ENCODE data around the gene ITLN2. TPM values are rescaled to one million over a fixed set of nuclear protein-coding genes. Genes with fewer than 3 reads are reported as not detected.
"Not testable (repeated sequence)": the region's sequence is repeated elsewhere in the genome, so short reads cannot be mapped to it uniquely, and the experiment has no call there.

Gene ITLN2
- total RNA-seq, 1 donor from 2014 or later: not detected

- no peak for DNase-seq (ENCODE audit: low read depth)
These were observed 44.3 kb downstream of the ITLN2 start for GRCh38 chr1:160910170-160910750.

GRCh38 chr1:160907976-160908375 is 46.6 kb downstream of the ITLN2 start:
- DNase-seq (ENCODE audit: low read depth): no peak

DNA sequence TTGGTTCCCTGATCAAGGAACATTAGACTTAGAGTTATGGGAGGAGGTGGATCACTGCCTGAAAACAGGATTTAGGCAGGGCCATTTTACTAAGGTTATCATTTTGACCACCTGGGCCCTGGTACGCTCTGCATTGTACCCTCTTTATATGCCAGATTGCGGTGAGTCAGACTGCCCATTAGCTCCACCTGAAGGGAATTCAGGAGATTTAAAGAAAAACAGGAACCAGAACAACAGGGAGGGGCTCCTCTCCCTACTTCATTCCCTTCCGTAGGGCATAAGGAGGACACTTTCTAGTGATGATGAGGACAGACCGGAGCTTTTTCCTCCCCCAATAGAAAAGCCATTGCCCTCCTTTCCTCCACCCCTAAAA is 49.0 kb downstream of the ITLN2 start:
- no peak for DNase-seq (ENCODE audit: low read depth)

- DNase-seq (ENCODE audit: low read depth): no peak
These were observed 49.6 kb downstream of the ITLN2 start for GRCh38 chr1:160904783-160905616.

- not testable (repeated sequence) for DNase-seq (ENCODE audit: low read depth)
These were observed 52.4 kb downstream of the ITLN2 start for GRCh38 chr1:160902251-160902650.

DNA sequence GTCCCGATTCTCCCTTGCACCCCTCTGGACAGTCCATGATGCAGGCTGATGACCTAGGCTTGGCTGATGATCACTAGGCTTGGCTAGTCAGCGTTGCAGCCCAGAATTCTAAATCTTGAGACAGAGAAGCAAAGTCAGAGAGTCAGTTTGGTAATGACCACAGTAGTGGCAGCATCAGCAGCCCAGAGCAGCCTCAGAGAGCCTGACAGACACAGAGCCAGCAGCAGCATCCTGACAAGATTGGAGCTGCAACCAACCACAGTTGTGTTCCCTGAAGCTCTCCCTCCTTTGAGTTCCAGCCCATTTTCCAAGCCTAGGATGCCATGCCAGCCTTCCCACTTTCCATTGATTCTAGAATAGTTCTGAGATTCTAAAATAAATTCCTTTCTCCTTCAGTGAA is 52.8 kb downstream of the ITLN2 start:
- no peak for DNase-seq (ENCODE audit: low read depth)

DNA sequence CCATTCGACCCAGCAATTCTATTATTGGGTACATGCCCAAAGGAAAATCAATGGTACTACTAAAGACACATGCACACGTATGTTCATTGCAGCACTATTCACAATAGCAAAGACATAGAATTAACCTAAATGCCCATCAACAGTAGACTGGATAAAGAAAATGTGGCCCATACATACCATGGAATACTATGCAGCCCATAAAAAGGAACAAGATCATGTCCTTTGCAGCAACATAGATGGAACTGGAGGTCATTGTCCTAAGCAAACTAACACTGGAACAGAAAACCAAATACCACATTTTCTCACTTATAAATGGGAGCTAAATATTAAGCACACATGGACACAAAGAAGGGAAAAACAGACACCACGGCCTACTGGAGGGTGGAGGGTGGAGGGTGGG is 53.9 kb downstream of the ITLN2 start:
- not testable (repeated sequence) for DNase-seq (ENCODE audit: low read depth)

Other genes with a start within 250 kb of the ITLN2 start
- gene CD48, start 243.0 kb downstream of the ITLN2 start, total RNA-seq: not detected in 2 replicates
- gene SLAMF7, start 215.6 kb downstream of the ITLN2 start, total RNA-seq: not detected in 2 replicates
- not detected in 2 replicates for gene LY9, start 158.6 kb downstream of the ITLN2 start, total RNA-seq
- not detected in 2 replicates for gene CD244, start 91.9 kb downstream of the ITLN2 start, total RNA-seq
- gene ITLN1, start 69.6 kb downstream of the ITLN2 start, total RNA-seq: not detected in 2 replicates
- gene F11R, start 66.3 kb upstream of the ITLN2 start, total RNA-seq: 3.2 and 10.4 TPM in 2 replicates
- gene TSTD1, start 84.2 kb upstream of the ITLN2 start, total RNA-seq: 51.7 and 73.4 TPM in 2 replicates
- gene USF1, start 91.2 kb upstream of the ITLN2 start, total RNA-seq: 58.0 and 73.3 TPM in 2 replicates
- not detected in 2 replicates for gene ARHGAP30, start 115.1 kb upstream of the ITLN2 start, total RNA-seq
- gene NECTIN4, start 134.7 kb upstream of the ITLN2 start, total RNA-seq: 0.16 TPM in 1 of 2 replicates, not detected in the other
- 1.1 and 6.8 TPM in 2 replicates for gene KLHDC9, start 143.6 kb upstream of the ITLN2 start, total RNA-seq
- 53.7 and 64.6 TPM in 2 replicates for gene PFDN2, start 163.2 kb upstream of the ITLN2 start, total RNA-seq
- gene NIT1, start 163.3 kb upstream of the ITLN2 start, total RNA-seq: 23.6 TPM in 2 replicates
- 26.8 and 28.8 TPM in 2 replicates for gene DEDD, start 177.9 kb upstream of the ITLN2 start, total RNA-seq
- gene UFC1, start 199.2 kb upstream of the ITLN2 start, total RNA-seq: 67.2 and 78.5 TPM in 2 replicates
- gene USP21, start 204.7 kb upstream of the ITLN2 start, total RNA-seq: 11.1 and 11.5 TPM in 2 replicates
- 9.4 and 18.5 TPM in 2 replicates for gene PPOX, start 211.6 kb upstream of the ITLN2 start, total RNA-seq
- 32.8 and 34.3 TPM in 2 replicates for gene B4GALT3, start 222.7 kb upstream of the ITLN2 start, total RNA-seq
- gene ADAMTS4, start 244.2 kb upstream of the ITLN2 start, total RNA-seq: 19.7 and 22.4 TPM in 2 replicates
- 162 TPM in 2 replicates for gene NDUFS2, start 247.6 kb upstream of the ITLN2 start, total RNA-seq